ENCODE results near the gene NHP2.

Gene NHP2

DNA sequence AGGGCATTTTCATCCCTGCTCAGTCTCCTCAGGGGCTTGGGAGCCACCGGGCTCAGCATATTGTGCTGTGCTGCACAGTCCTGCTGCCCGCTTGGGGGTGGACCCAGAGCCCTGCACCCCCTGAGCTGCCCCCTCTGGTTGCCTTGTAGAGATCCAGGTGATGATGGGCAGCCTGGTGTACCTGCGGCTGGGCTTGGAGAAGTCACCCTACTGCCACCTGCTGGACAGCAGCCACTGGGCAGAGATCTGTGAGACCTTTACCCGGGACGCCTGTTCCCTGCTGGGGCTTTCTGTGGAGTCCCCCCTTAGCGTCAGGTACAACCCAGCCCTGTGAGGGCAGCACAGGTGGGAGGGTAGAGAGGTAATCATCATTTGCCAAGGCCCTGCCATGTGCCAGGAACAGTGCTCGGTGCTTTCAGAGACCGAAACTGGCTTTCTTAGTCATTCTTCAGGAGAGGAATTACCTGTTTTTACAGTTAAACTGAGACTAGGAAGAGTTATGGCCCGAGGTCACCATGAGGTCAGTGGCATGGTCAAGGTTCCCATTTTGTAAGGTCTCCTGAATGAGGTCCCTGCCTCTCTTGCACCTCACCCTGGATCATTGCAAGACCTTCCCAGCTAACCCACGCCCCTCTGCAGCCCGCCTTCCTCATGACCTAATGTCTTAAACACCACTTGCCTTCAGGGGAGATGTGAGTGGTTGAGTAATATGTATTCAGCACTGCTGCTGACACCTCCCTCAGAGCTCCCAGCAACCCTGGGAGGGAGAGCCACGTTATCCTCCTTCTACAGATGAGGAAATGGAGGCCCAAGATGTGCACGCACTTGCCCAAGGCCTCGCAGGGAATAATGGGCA is 7.5 kb downstream of the NHP2 start:
- Mint-ChIP-seq H3K27ac (no peak overlapping the region), H3K4me1 (peaks cover 33% of the 10 kb centered on the region), H3K4me3 (no peak overlapping the region), H3K36me3 (ENCODE audit: low read depth) (peaks cover 67% of the 10 kb centered on the region), H3K27me3 (ENCODE audit: low read depth) (no peaks in the 10 kb centered on the region), H3K9me3 (no peaks in the 10 kb centered on the region)
- TF ChIP-seq, protein P1, sequence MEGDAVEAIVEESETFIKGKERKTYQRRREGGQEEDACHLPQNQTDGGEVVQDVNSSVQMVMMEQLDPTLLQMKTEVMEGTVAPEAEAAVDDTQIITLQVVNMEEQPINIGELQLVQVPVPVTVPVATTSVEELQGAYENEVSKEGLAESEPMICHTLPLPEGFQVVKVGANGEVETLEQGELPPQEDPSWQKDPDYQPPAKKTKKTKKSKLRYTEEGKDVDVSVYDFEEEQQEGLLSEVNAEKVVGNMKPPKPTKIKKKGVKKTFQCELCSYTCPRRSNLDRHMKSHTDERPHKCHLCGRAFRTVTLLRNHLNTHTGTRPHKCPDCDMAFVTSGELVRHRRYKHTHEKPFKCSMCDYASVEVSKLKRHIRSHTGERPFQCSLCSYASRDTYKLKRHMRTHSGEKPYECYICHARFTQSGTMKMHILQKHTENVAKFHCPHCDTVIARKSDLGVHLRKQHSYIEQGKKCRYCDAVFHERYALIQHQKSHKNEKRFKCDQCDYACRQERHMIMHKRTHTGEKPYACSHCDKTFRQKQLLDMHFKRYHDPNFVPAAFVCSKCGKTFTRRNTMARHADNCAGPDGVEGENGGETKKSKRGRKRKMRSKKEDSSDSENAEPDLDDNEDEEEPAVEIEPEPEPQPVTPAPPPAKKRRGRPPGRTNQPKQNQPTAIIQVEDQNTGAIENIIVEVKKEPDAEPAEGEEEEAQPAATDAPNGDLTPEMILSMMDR (IDR thresholded peaks at IDR 0.05; ENCODE audit: unreplicated experiment in 3 of 3) = peak; percentile 62 to 75 (median 70)

DNA sequence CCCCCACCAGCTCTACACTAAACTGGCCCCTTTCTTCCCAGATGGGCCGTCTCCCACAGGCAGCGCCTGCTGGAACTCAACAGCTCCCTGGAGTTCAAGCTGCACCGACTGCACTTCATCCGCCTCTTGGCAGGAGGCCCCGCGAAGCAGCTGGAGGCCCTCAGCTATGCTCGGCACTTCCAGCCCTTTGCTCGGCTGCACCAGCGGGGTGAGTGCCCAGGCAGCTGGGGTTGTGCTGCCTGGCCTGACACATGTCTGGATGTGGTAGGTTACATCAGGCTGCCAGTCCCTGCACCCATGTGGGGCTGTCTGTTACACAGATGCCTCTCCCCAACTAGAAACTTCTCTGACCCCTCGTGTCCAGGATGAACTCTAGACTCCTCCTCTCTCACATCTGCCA is 9.8 kb downstream of the NHP2 start:
- H3K4me3 Mint-ChIP-seq = peak overlapping the region in 1 of 3 experiments; percentile 17
- peaks cover 33% of the 10 kb centered on the region for H3K4me1 Mint-ChIP-seq
- TF ChIP-seq, protein P1 (IDR thresholded peaks at IDR 0.05; ENCODE audit: unreplicated experiment in 3 of 3) = no peak
- H3K9me3 Mint-ChIP-seq = no peaks in the 10 kb centered on the region
- no peaks in the 10 kb centered on the region for H3K27me3 Mint-ChIP-seq (ENCODE audit: low read depth)
- peaks cover 66% of the 10 kb centered on the region for H3K36me3 Mint-ChIP-seq (ENCODE audit: low read depth)
- H3K27ac Mint-ChIP-seq = peak overlapping the region in 2 of 3 experiments; percentile 77 to 78

DNA sequence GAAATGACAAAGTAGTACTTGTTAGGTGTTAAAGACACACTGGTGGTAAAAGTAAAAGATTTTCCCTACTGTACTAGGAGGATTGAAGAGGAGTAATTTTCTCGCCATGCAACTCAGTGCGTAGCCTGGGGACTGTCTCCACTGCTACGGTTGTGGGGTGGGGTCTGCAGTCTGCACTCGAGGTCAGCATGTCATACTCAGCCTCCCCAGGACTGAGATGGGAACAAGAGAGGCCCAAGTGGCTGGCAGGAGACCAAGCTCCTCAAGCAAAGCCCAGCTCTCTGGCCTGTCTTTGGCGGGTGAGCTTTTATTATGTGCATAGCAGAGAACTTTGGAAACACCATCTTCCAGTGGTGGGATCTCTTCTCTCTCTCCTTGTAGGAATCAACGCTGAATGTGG is 10.4 kb downstream of the NHP2 start:
- no peaks in the 10 kb centered on the region for H3K27me3 Mint-ChIP-seq (ENCODE audit: low read depth)
- H3K9me3 Mint-ChIP-seq = no peaks in the 10 kb centered on the region

DNA sequence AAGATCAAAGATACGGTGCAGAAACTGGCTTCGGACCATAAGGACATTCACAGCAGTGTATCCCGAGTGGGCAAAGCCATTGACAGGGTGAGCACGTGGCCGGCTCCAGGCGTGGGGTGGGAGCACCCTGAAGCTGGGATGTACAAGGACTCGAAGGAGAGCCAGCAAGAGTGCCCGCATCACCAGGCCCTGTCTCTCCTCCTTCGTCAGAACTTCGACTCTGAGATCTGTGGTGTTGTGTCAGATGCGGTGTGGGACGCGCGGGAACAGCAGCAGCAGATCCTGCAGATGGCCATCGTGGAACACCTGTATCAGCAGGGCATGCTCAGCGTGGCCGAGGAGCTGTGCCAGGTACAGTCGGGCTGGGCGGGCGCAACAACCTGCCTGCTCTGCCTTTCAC is 11.0 kb downstream of the NHP2 start:
- Mint-ChIP-seq H3K4me1 (peaks cover 28% of the 10 kb centered on the region), H3K4me3 (no peak overlapping the region), H3K36me3 (ENCODE audit: low read depth) (peaks cover 58% of the 10 kb centered on the region), H3K27me3 (ENCODE audit: low read depth) (no peaks in the 10 kb centered on the region), H3K9me3 (no peaks in the 10 kb centered on the region), H3K27ac (peak overlapping the region in 1 of 3 experiments; percentile 77)
- TF ChIP-seq, protein P1 (IDR thresholded peaks at IDR 0.05; ENCODE audit: unreplicated experiment in 3 of 3) = no peak

More for the DNA sequence above, 10.4 kb downstream of the NHP2 start:
- Mint-ChIP-seq H3K36me3 (ENCODE audit: low read depth) (peaks cover 63% of the 10 kb centered on the region), H3K27ac (peak overlapping the region in 2 of 3 experiments; percentile 77 to 78), H3K4me3 (no peak overlapping the region), H3K4me1 (peaks cover 29% of the 10 kb centered on the region)
- TF ChIP-seq, protein P1 (IDR thresholded peaks at IDR 0.05; ENCODE audit: unreplicated experiment in 3 of 3) = no peak

DNA sequence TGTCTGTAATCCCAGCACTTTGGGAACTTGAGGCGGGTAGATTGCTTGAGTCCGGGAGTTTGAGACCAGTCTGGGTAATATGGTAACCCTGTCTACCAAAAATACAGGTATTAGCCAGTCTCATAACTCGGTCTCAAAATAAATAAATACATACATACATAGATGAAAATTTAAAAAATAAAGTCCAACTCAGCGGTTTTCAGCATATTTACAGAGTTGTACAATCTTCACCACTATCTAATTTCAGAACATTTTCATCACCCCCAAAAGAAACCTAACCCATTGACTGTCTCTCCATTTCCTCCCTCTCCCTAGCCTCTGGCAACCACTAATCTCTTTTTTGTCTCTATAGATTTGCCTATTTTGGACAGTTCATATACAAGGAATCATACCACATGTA is 12.1 kb downstream of the NHP2 start:
- H3K27ac Mint-ChIP-seq = no peak overlapping the region

More for the DNA sequence above, 12.1 kb downstream of the NHP2 start:
- Mint-ChIP-seq H3K36me3 (ENCODE audit: low read depth) (peaks cover 48% of the 10 kb centered on the region), H3K4me3 (no peak overlapping the region), H3K27me3 (ENCODE audit: low read depth) (no peaks in the 10 kb centered on the region), H3K4me1 (peaks cover 28% of the 10 kb centered on the region), H3K9me3 (no peaks in the 10 kb centered on the region)
- TF ChIP-seq, protein P1 (IDR thresholded peaks at IDR 0.05; ENCODE audit: unreplicated experiment in 3 of 3) = no peak

Measured in nephron (organoid).